BE2C (cell line): ENCODE results near the gene VSTM2B.

ENCODE experiments used
- DNase-seq: peaks from one replicate; pipeline ENCODE4 v3.0.0-alpha.2; 2020
- H3K27me3 ChIP-seq: fragments of 250-450 bp; sonication (Bioruptor Pico); 2 replicates; pipeline ENCODE4 v1.5.1; 2020; ENCODE audit warnings: mild to moderate bottlenecking
- H3K36me3 ChIP-seq: fragments of 250-450 bp; sonication (Bioruptor Pico); 2 replicates; pipeline ENCODE4 v1.5.1; 2020; ENCODE audit warnings: mild to moderate bottlenecking
- H3K4me1 ChIP-seq: fragments of 250-450 bp; sonication (Bioruptor Pico); 2 replicates; pipeline ENCODE4 v1.5.1; 2020
- H3K4me3 ChIP-seq: 2 replicates; pipeline ENCODE4 v1.5.1; 2011; ENCODE audit warnings: low read depth, low read length
- H3K9me3 ChIP-seq: fragments of 250-450 bp; sonication (Bioruptor Pico); 2 replicates; pipeline ENCODE4 v1.5.1; 2020
- CTCF ChIP-seq: IDR thresholded peaks from 2 replicates; pipeline ENCODE4 v1.5.1; 2012; ENCODE audit warnings: mild to moderate bottlenecking, low read depth, low read length

The VSTM2B gene

GRCh38 chr19:29511768-29512167, 14.0 kb upstream of the VSTM2B start:
- no peak overlapping the region for H3K4me3 ChIP-seq
- TF ChIP-seq CTCF = no peak
- no peak for DNase-seq
- no peaks in the 10 kb centered on the region for H3K27me3 ChIP-seq
- no peaks in the 10 kb centered on the region for H3K9me3 ChIP-seq
- H3K36me3 ChIP-seq = no peaks in the 10 kb centered on the region
- H3K4me1 ChIP-seq = no peaks in the 10 kb centered on the region

- H3K9me3 ChIP-seq = no peaks in the 10 kb centered on the region
- H3K27me3 ChIP-seq = no peaks in the 10 kb centered on the region
- TF ChIP-seq CTCF = no peak
- no peaks in the 10 kb centered on the region for H3K4me1 ChIP-seq
- no peaks in the 10 kb centered on the region for H3K36me3 ChIP-seq
- H3K4me3 ChIP-seq = no peak overlapping the region
- DNase-seq = no peak
Measured at GRCh38 chr19:29512748-29513147, 13.0 kb upstream of the VSTM2B start.

- no peak for DNase-seq
- no peak for TF ChIP-seq CTCF
- H3K4me1 ChIP-seq = no peaks in the 10 kb centered on the region
- no peak overlapping the region for H3K4me3 ChIP-seq
- H3K27me3 ChIP-seq = no peaks in the 10 kb centered on the region
- H3K36me3 ChIP-seq = no peaks in the 10 kb centered on the region
- H3K9me3 ChIP-seq = no peaks in the 10 kb centered on the region
Measured at GRCh38 chr19:29514525-29515232, 11.1 kb upstream of the VSTM2B start.

GRCh38 chr19:29515233-29515619, 10.6 kb upstream of the VSTM2B start:
- H3K4me1 ChIP-seq = no peaks in the 10 kb centered on the region
- no peaks in the 10 kb centered on the region for H3K27me3 ChIP-seq
- H3K9me3 ChIP-seq = no peaks in the 10 kb centered on the region
- no peak overlapping the region for H3K4me3 ChIP-seq
- no peaks in the 10 kb centered on the region for H3K36me3 ChIP-seq
- DNase-seq = no peak
- no peak for TF ChIP-seq CTCF

- Histone ChIP-seq H3K4me1 (no peaks in the 10 kb centered on the region), H3K27me3 (no peaks in the 10 kb centered on the region), H3K4me3 (no peak overlapping the region), H3K9me3 (no peaks in the 10 kb centered on the region), H3K36me3 (no peaks in the 10 kb centered on the region)
- DNase-seq = no peak
- TF ChIP-seq CTCF = no peak
Measured at GRCh38 chr19:29515706-29516357, 10.0 kb upstream of the VSTM2B start.

- Histone ChIP-seq H3K4me3 (no peak overlapping the region), H3K9me3 (no peaks in the 10 kb centered on the region), H3K4me1 (no peaks in the 10 kb centered on the region), H3K27me3 (no peaks in the 10 kb centered on the region), H3K36me3 (no peaks in the 10 kb centered on the region)
- no peak for TF ChIP-seq CTCF
- no peak for DNase-seq
Measured at GRCh38 chr19:29516358-29516725, 9.5 kb upstream of the VSTM2B start.
